HepG2 (cell line): ENCODE results near the gene MAN1A1. TPM values are rescaled to one million over a fixed set of nuclear protein-coding genes. Genes with fewer than 3 reads are reported as not detected.
A peak's percentile ranks its signal among the peaks of the same experiment; 100 is the strongest.

ENCODE experiments used
- EHMT2 ChIP-seq: fragments of 200-600 bp; sonication (generic); IDR thresholded peaks from 2 replicates; pipeline ENCODE4 v1.7.0; 2017; ENCODE audit warnings: antibody characterized with exemption, low read depth, low read length, borderline replicate concordance
- FOXA3 ChIP-seq: IDR thresholded peaks from 2 replicates; pipeline ENCODE4 v1.6.1; 2016; ENCODE audit warnings: missing genetic modification reagents, missing compliant biosample characterization
- GLI4 ChIP-seq: sonication (generic); formaldehyde crosslinking; IDR thresholded peaks from 2 replicates; pipeline ENCODE4 v1.5.1; 2020; ENCODE audit warnings: missing genetic modification reagents, mild to moderate bottlenecking, moderate library complexity, borderline replicate concordance
- GMEB2 ChIP-seq: IDR thresholded peaks from 2 replicates; pipeline ENCODE4 v1.6.1; 2016; ENCODE audit warnings: missing biosample characterization, missing genetic modification reagents, low read depth
- GPN1 ChIP-seq: sonication (generic); formaldehyde crosslinking; IDR thresholded peaks from 2 replicates; pipeline ENCODE4 v1.5.1; 2020; ENCODE audit warnings: missing genetic modification reagents, borderline replicate concordance
- KAT2B ChIP-seq: fragments of 150-350 bp; IDR thresholded peaks from 2 replicates; pipeline ENCODE4 v1.6.1; 2014; ENCODE audit warnings: low read depth, low read length, borderline replicate concordance
- NFKB2 ChIP-seq: sonication (generic); formaldehyde crosslinking; IDR thresholded peaks from 2 replicates; pipeline ENCODE4 v1.4.0; 2020; ENCODE audit warnings: missing genetic modification reagents, borderline replicate concordance
- PAF1 ChIP-seq: IDR thresholded peaks from 2 replicates; pipeline ENCODE4 v1.6.1; 2016; ENCODE audit warnings: missing genetic modification reagents, missing compliant biosample characterization
- POLR2AphosphoS5 ChIP-seq: IDR thresholded peaks from 2 replicates; pipeline ENCODE4 v1.6.1; 2012; ENCODE audit warnings: low read depth, low read length
- RBFOX2 ChIP-seq: fragments of 200-400 bp; formaldehyde crosslinking; IDR thresholded peaks from 2 replicates; pipeline ENCODE4 v1.6.1; 2017; ENCODE audit warnings: low read depth, mild to moderate bottlenecking, low read length
- STAT5B ChIP-seq: sonication (generic); formaldehyde crosslinking; IDR thresholded peaks from 2 replicates; pipeline ENCODE4 v1.4.0; 2020; ENCODE audit warnings: missing genetic modification reagents
- SUZ12 ChIP-seq: fragments of 150-350 bp; IDR thresholded peaks from 2 replicates; pipeline ENCODE4 v1.6.1; 2014; ENCODE audit warnings: low read depth, low read length
- ZBED4 ChIP-seq: sonication (generic); formaldehyde crosslinking; IDR thresholded peaks from 2 replicates; pipeline ENCODE4 v1.4.0; 2020; ENCODE audit warnings: missing genetic modification reagents, borderline replicate concordance
- ZNF20 ChIP-seq: sonication (generic); formaldehyde crosslinking; IDR thresholded peaks from 2 replicates; pipeline ENCODE4 v1.4.0; 2020; ENCODE audit warnings: mild to moderate bottlenecking, moderate library complexity, missing genetic modification reagents
- ZNF331 ChIP-seq: sonication (generic); formaldehyde crosslinking; IDR thresholded peaks from 2 replicates; pipeline ENCODE4 v1.4.0; 2020; ENCODE audit warnings: missing genetic modification reagents
- ZNF564 ChIP-seq: sonication (generic); formaldehyde crosslinking; IDR thresholded peaks from 2 replicates; pipeline ENCODE4 v1.8.1; 2023; ENCODE audit warnings: mild to moderate bottlenecking, missing genetic modification reagents
- ZNF710 ChIP-seq: sonication (generic); formaldehyde crosslinking; IDR thresholded peaks from 2 replicates; pipeline ENCODE4 v1.5.0; 2020; ENCODE audit warnings: mild to moderate bottlenecking, missing genetic modification reagents, borderline replicate concordance
- ZNF775 ChIP-seq: sonication (generic); formaldehyde crosslinking; IDR thresholded peaks from 2 replicates; pipeline ENCODE4 v1.4.0; 2020; ENCODE audit warnings: missing genetic modification reagents, mild to moderate bottlenecking, moderate library complexity, borderline replicate concordance
- polyA plus RNA-seq, 8 experiments: library from polyadenylated mRNA; depleted of rRNA in 3 of 8; stranded (reverse) in 7 of 8; unstranded in 1 of 8; fragments of >200 nt; fragmentation: Illumina TruSeq in 4 of 8; extraction: Trizol in 4 of 8; gene quantifications; 2 replicates each; pipeline versions ENCODE4 v1.2.1 to v1.2.3, GENCODE V29; 2011 to 2016; ENCODE audit warnings: low read depth in 4 of 8, missing spikeins in 1 of 8, mixed read lengths in 1 of 8; ENCODE audit not compliant: insufficient read depth in 1 of 8
- total RNA-seq, 5 experiments: library from RNA; depleted of rRNA; stranded (reverse); fragments of >200 nt; fragmentation: Illumina TruSeq; extraction: Trizol; gene quantifications; 2 replicates each; pipeline ENCODE4 v1.2.3, GENCODE V29; 2016; ENCODE audit warnings: low read depth in 1 of 5

Gene MAN1A1
- total and polyA plus RNA-seq, 2 of the 13 experiments (the other 11 are each of a cell fraction or from before 2014, with no cell fraction given) = 156 to 236 TPM

GRCh38 chr6:119215309-119215708 is 134.3 kb downstream of the MAN1A1 start (continued):
- TF ChIP-seq GMEB2 (CRISPR knock-in tag) (no peak), PAF1 (no peak), EHMT2 (no peak), RBFOX2 (no peak), ZNF564 (CRISPR knock-in tag) (no peak), ZNF20 (CRISPR knock-in tag) (no peak), GPN1 (CRISPR knock-in tag) (no peak), STAT5B (CRISPR knock-in tag) (no peak), GLI4 (CRISPR knock-in tag) (no peak), NFKB2 (CRISPR knock-in tag) (no peak), ZNF710 (CRISPR knock-in tag) (no peak), SUZ12 (no peak), KAT2B (no peak), FOXA3 (CRISPR knock-in tag) (peak; percentile 72), POLR2AphosphoS5 (0 out of 2 replicates have a peak, but pooled peaks have one; percentile 14), ZNF331 (CRISPR knock-in tag) (0 out of 2 replicates have a peak, but pooled peaks have one; percentile 13), ZBED4 (CRISPR knock-in tag) (no peak), ZNF775 (CRISPR knock-in tag) (no peak)
